Stimulated activated CD4-positive, alpha-beta T cell treated with anti-CD3 and anti-CD28 coated beads, Interleukin-15, amount 100 ng/mL, for 24 hours (primary cell): Measurements from ENCODE around the gene ZSCAN9.

Experiments used
- DNase-seq: peaks from one replicate; pipeline ENCODE4 v3.0.0-alpha.2; 2020

Gene ZSCAN9

DNA sequence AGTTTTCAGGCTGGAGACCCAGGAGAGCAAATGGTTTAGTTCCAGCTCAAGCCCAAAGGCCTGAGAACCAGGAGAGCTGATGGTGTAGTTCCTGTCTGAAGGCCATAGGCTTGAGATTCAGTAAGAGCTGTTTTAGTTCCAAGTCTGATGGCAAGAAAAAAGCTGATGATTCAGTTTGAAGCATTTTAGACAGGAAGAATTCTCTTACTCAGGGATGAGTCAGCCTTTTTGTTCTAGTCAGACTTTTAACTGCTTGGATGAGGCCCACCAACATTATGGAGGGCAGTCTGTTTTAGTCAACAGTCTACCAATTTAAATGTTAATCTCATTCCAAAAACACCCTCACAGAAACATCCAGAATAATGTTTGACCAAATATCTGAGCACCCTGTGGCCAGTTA, 44.4 kb downstream of the ZSCAN9 start:
- peak; percentile 3 for DNase-seq

- no peak for DNase-seq
Measured at GRCh38 chr6:28274888-28275287, 49.8 kb downstream of the ZSCAN9 start.

DNA sequence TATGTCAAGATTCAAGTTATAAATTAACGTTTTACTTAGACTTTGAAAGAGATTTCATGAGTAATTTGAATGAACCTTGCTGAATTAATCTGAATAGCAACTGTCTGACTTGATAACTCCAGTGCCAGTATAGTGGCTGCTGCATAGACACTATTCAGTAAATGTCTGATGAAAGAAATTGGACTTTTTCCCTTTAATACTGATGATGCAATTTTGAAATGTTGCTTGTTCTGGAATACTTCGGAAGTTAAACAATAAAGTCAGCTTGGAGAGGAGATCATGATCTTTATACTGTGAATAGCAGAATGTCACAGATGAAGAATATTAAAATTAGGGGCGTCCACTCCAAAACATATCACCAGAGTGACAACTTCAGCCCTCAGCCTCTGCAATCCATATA, 52.7 kb downstream of the ZSCAN9 start:
- DNase-seq: no peak

DNA sequence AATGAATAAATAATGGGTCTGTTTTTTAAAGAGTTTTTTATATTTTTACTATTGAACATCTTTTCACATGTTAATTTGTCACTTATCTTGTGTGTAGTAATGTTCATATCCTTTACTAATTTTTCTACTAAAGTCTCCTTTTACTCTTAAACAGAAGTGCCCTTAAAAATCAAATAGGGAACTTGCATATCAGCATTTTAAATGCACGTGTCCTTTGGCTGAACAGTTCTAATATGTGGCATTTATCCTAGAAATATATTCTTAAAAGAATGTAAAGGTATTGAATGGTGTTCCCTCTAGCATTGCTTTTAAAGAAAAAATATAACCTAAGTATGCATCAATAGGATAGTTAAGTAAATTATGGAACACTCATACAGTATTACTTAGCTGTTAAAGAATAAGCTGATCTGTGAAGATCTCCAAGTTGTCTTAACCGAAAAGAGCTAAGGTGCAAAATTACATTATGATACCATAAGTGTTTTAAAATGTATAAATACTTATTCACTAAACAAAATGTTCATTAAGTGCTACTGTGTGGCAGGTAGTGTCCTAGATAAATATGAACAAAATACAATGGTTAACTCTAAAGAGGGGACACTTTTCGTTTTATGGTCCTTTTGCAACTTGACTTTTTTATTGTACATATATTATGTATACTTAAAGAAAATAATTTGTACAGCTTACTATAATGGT, 55.7 kb downstream of the ZSCAN9 start:
- no peak for DNase-seq

GRCh38 chr6:28281288-28282064, 56.4 kb downstream of the ZSCAN9 start, which contains the start of gene PGBD1:
TSS of gene PGBD1 (plus strand) at chr6:28281572. CDS start at chr6:28283814, 2,242 bp downstream.
- peak; percentile 79 for DNase-seq

- no peak for DNase-seq
Measured at GRCh38 chr6:28282926-28283325, 57.9 kb downstream of the ZSCAN9 start.
